ENCODE results near the gene FAF1. TPM values are rescaled to one million over a fixed set of nuclear protein-coding genes. Genes with fewer than 3 reads are reported as not detected.
A peak's percentile ranks its signal among the peaks of the same experiment; 100 is the strongest.
"Not testable (repeated sequence)": the region's sequence is repeated elsewhere in the genome, so short reads cannot be mapped to it uniquely, and the experiment has no call there.

FAF1 gene
- total and polyA plus RNA-seq, 2 donors (not counting 1 experiment from before 2014, with no cell fraction given): 39.6 to 40.0 TPM

DNA sequence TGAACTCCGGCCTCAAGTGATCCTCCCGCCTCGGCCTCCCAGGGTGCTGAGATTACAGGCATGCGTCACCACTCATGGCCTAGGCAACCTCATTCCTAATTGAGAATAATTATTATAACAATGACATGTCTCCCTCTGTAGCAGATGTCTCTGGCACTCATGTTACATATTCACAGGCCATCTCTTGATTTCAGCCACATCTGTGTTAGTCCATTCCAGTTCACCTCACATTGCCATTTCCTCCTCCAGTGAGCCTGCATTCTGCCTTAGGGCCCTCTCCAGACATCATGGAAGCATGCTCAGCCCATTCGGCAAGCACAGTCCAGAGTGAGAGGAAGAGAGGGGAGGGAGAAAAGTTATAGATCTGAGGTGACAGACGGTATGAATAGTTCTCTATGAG, 42.4 kb upstream of the FAF1 start:
- no peak for DNase-seq (ENCODE audit: low read depth in 2 of 2)
- Histone ChIP-seq H3K4me3 (replicated peaks in 1 of 4; ENCODE audit: control extremely low read depth in 1 of 4, insufficient read depth in 1 of 4, low read depth in 3 of 4, low read length in 4 of 4) (no peak overlapping the region), H2AFZ (ENCODE audit: low read length) (no peak overlapping the region), H3K9me3 (ENCODE audit: control insufficient read depth, insufficient read depth, low read depth, low read length) (no peaks in the 10 kb centered on the region), H3K27me3 (ENCODE audit: control insufficient read depth, insufficient read depth, low read length) (no peaks in the 10 kb centered on the region), H3K4me1 (ENCODE audit: control insufficient read depth, extremely low read depth, insufficient read depth, low read length) (no peaks in the 10 kb centered on the region), H4K20me1 (ENCODE audit: control insufficient read depth, extremely low read depth, insufficient read depth, low read length) (no peaks in the 10 kb centered on the region), H3K9ac (ENCODE audit: insufficient read depth, low read length) (no peak overlapping the region), H3K27ac (ENCODE audit: insufficient read depth, low read length) (no peak overlapping the region), H3K4me2 (ENCODE audit: extremely low read depth, insufficient read depth, low read length) (no peak overlapping the region), H3K36me3 (ENCODE audit: control insufficient read depth, insufficient read depth, low read length) (no peaks in the 10 kb centered on the region), H3K79me2 (ENCODE audit: control insufficient read depth, insufficient read depth, low read length) (no peaks in the 10 kb centered on the region)
- TF ChIP-seq, protein P1, sequence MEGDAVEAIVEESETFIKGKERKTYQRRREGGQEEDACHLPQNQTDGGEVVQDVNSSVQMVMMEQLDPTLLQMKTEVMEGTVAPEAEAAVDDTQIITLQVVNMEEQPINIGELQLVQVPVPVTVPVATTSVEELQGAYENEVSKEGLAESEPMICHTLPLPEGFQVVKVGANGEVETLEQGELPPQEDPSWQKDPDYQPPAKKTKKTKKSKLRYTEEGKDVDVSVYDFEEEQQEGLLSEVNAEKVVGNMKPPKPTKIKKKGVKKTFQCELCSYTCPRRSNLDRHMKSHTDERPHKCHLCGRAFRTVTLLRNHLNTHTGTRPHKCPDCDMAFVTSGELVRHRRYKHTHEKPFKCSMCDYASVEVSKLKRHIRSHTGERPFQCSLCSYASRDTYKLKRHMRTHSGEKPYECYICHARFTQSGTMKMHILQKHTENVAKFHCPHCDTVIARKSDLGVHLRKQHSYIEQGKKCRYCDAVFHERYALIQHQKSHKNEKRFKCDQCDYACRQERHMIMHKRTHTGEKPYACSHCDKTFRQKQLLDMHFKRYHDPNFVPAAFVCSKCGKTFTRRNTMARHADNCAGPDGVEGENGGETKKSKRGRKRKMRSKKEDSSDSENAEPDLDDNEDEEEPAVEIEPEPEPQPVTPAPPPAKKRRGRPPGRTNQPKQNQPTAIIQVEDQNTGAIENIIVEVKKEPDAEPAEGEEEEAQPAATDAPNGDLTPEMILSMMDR (conservative IDR thresholded peaks at IDR 0.05 in 1 of 2, IDR thresholded peaks at IDR 0.05 in 1 of 2; ENCODE audit: low read depth in 1 of 2, low read length in 2 of 2): no peak
- TF ChIP-seq EZH2 (IDR thresholded peaks at IDR 0.05; ENCODE audit: low read length, missing control alignments): no peak

DNA sequence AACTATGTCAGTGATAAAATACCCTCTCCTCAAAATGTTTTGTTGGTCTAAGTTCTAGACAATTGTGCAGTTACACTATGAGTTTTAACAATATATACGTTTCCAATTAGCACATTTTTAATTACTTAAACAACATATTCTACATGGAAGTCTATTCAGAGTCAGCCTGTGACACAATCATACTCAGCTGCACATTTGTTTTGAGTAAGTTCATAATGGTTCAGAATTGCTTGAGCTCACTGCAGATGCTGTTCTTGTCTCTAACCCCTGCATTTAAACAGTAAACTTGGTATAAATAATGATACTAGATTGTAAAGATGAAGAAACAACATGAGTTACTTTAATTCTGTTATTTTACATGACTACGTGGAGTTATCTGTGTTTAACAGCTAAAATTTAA, 40.6 kb upstream of the FAF1 start:
- Histone ChIP-seq H3K4me1 (ENCODE audit: control insufficient read depth, extremely low read depth, insufficient read depth, low read length) (no peaks in the 10 kb centered on the region), H4K20me1 (ENCODE audit: control insufficient read depth, extremely low read depth, insufficient read depth, low read length) (no peaks in the 10 kb centered on the region), H3K9ac (ENCODE audit: insufficient read depth, low read length) (no peak overlapping the region), H3K79me2 (ENCODE audit: control insufficient read depth, insufficient read depth, low read length) (no peaks in the 10 kb centered on the region), H3K4me2 (ENCODE audit: extremely low read depth, insufficient read depth, low read length) (no peak overlapping the region), H3K27ac (ENCODE audit: insufficient read depth, low read length) (no peak overlapping the region), H3K9me3 (ENCODE audit: control insufficient read depth, insufficient read depth, low read depth, low read length) (no peaks in the 10 kb centered on the region), H3K27me3 (ENCODE audit: control insufficient read depth, insufficient read depth, low read length) (no peaks in the 10 kb centered on the region), H3K36me3 (ENCODE audit: control insufficient read depth, insufficient read depth, low read length) (no peaks in the 10 kb centered on the region), H2AFZ (ENCODE audit: low read length) (peak overlapping the region; percentile 26), H3K4me3 (replicated peaks in 1 of 4; ENCODE audit: control extremely low read depth in 1 of 4, insufficient read depth in 1 of 4, low read depth in 3 of 4, low read length in 4 of 4) (no peak overlapping the region)
- TF ChIP-seq, protein P1 (conservative IDR thresholded peaks at IDR 0.05 in 1 of 2, IDR thresholded peaks at IDR 0.05 in 1 of 2; ENCODE audit: low read depth in 1 of 2, low read length in 2 of 2): no peak
- no peak for TF ChIP-seq EZH2 (IDR thresholded peaks at IDR 0.05; ENCODE audit: low read length, missing control alignments)
- DNase-seq (ENCODE audit: low read depth in 2 of 2): no peak

DNA sequence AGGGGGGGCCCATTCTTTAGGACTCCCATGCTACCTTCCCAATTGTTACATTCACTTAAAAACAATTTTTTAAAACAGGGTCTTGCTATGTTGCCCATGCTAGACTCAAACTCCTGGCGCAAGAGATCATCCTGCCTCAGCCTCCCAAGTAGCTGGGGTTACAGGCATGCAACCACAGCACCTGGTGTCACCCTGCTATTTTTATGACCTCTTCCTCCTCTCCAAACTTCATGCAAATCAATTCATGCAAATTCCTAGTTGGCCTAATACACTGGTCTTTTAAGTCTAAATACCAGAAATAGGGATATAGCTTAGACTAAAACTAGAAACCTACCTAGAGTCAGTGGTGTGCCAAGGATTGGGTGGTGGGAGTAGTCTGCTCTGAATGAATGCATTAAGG, 40.1 kb upstream of the FAF1 start:
- no peaks in the 10 kb centered on the region for H3K36me3 ChIP-seq (ENCODE audit: control insufficient read depth, insufficient read depth, low read length)
- H3K4me2 ChIP-seq (ENCODE audit: extremely low read depth, insufficient read depth, low read length): no peak overlapping the region
- H3K9me3 ChIP-seq (ENCODE audit: control insufficient read depth, insufficient read depth, low read depth, low read length): no peaks in the 10 kb centered on the region
- H2AFZ ChIP-seq (ENCODE audit: low read length): no peak overlapping the region
- H3K79me2 ChIP-seq (ENCODE audit: control insufficient read depth, insufficient read depth, low read length): no peaks in the 10 kb centered on the region
- no peaks in the 10 kb centered on the region for H3K4me1 ChIP-seq (ENCODE audit: control insufficient read depth, extremely low read depth, insufficient read depth, low read length)
- no peak for DNase-seq (ENCODE audit: low read depth in 2 of 2)
- no peaks in the 10 kb centered on the region for H4K20me1 ChIP-seq (ENCODE audit: control insufficient read depth, extremely low read depth, insufficient read depth, low read length)
- H3K9ac ChIP-seq (ENCODE audit: insufficient read depth, low read length): no peak overlapping the region
- no peak overlapping the region for H3K27ac ChIP-seq (ENCODE audit: insufficient read depth, low read length)
- TF ChIP-seq, protein P1 (conservative IDR thresholded peaks at IDR 0.05 in 1 of 2, IDR thresholded peaks at IDR 0.05 in 1 of 2; ENCODE audit: low read depth in 1 of 2, low read length in 2 of 2): no peak
- no peaks in the 10 kb centered on the region for H3K27me3 ChIP-seq (ENCODE audit: control insufficient read depth, insufficient read depth, low read length)
- no peak overlapping the region for H3K4me3 ChIP-seq (replicated peaks in 1 of 4; ENCODE audit: control extremely low read depth in 1 of 4, insufficient read depth in 1 of 4, low read depth in 3 of 4, low read length in 4 of 4)

DNA sequence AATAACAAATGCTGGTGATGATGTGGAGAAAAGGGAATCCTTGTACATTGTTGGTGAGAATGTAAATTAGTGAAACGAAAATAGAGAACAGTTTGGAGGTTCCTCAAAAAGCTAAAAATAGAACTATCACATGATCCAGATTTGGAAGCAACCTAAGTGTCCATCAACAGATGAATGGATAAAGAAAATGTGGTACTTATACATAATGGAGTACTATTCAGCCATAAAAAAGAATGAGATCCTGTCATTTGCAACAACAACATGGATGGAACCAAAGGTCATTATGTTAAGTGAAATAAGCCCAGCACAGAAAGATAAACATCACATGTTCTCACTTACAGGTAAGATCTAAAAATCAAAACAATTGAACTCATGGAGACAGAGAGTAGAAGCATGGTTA, 39.3 kb upstream of the FAF1 start:
- not testable (repeated sequence) for H2AFZ ChIP-seq (ENCODE audit: low read length); H3K27ac ChIP-seq (ENCODE audit: insufficient read depth, low read length); H3K79me2 ChIP-seq (ENCODE audit: control insufficient read depth, insufficient read depth, low read length); H3K4me1 ChIP-seq (ENCODE audit: control insufficient read depth, extremely low read depth, insufficient read depth, low read length); H3K4me2 ChIP-seq (ENCODE audit: extremely low read depth, insufficient read depth, low read length); H3K9ac ChIP-seq (ENCODE audit: insufficient read depth, low read length); H3K4me3 ChIP-seq (replicated peaks in 1 of 4; ENCODE audit: control extremely low read depth in 1 of 4, insufficient read depth in 1 of 4, low read depth in 3 of 4, low read length in 4 of 4); H3K9me3 ChIP-seq (ENCODE audit: control insufficient read depth, insufficient read depth, low read depth, low read length); H4K20me1 ChIP-seq (ENCODE audit: control insufficient read depth, extremely low read depth, insufficient read depth, low read length); H3K36me3 ChIP-seq (ENCODE audit: control insufficient read depth, insufficient read depth, low read length); DNase-seq (ENCODE audit: low read depth in 2 of 2); H3K27me3 ChIP-seq (ENCODE audit: control insufficient read depth, insufficient read depth, low read length)
